ENCODE measurements around the gene RASGRP4.
"Not testable (repeated sequence)": the region's sequence is repeated elsewhere in the genome, so short reads cannot be mapped to it uniquely, and the experiment has no call there.

RASGRP4 gene

DNA sequence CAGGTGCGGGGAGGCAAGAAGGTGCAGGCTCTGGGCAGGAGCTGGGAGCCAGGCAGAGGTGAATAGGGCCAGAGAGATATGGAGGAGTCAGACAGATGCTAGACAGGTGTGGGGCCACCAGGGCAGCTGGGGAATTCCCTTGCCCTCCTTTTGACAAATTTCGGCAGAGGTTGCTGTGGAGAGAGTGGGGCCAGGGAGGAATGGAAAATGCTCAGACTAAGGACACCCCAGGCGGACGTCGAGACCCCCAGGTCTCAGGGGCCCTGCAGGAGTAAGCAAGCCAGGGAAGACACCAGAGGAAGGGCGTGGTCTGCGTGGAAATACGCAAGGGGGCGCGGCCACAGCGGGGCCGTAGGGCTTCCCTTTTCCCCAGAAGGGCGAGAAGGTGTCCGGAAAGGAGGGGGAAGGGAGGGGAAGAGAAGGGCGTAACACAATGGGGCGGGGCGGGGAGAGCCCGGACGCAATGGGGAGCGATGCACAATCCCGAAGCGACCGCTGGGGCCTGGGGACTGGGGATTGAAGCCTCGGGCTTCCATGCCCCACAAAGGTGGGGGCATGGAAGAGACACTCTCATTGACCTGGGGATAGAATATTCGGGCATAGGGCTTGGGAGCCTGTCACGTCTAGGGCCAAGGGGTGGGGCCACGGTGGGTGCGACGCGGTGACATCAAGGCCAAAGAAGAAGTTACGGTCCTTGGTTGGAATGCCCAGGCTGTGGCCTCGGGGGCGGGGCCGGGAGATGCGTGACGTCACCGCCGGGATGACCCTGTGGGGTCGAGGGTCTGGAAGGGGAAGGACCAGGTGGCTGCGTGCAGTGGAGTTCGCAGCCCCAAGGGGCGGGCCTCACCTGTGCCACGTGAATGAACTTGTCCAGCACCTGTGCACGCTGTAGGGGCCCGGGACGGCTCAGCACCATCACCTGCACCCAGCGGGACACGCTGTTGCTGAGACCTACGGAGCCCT lies 8.2 kb downstream of the RASGRP4 start:
- no peak overlapping the region for H3K27ac ChIP-seq
- DNase-seq (ENCODE audit: low read depth, low spot score) = no peak

GRCh38 chr19:38417146-38417543 lies 8.9 kb downstream of the RASGRP4 start:
- H3K27ac ChIP-seq = no peak overlapping the region
- DNase-seq (ENCODE audit: low read depth, low spot score) = no peak

DNA sequence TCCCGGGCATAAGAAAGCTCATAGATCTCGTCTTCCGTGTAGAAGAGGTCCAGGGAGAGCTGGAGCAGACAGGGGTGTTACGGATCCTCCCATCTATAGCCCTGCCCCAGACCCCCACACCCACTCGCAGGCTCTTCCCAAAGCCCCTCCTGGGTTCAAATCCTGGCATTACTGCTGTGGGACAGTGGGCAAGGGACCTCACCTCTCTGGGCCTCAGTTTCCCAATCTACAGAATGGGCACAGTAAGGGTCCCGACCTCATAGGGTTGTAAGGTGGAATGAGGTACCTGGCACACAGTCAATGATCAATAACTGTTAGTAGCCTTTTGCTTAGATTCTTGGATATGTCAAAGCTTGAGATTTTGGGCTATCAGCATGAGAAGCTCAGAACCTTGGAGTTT lies 12.6 kb downstream of the RASGRP4 start:
- H3K27ac ChIP-seq = no peak overlapping the region
- DNase-seq (ENCODE audit: low read depth, low spot score) = no peak

DNA sequence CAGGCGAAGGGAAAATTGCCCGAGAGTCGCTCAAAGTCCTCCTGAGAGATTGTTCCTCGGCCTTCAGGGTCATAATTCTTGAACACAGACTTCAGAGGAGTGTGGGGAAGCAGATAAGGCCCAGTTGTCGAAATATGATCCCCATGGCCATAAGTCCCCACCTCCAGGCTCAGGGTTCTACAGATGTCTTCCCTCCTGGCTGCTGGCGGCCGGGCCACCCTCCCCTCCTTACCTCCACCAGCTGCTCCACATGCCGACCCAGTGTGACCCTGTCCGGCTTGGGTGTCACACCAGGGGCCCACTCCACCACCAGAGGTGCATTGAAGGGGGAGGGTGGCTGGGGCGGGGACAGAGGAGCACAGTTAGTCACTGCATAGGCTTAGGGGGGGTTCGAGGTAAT lies 13.1 kb downstream of the RASGRP4 start:
- DNase-seq (ENCODE audit: low read depth, low spot score) = no peak
- H3K27ac ChIP-seq = no peak overlapping the region

DNA sequence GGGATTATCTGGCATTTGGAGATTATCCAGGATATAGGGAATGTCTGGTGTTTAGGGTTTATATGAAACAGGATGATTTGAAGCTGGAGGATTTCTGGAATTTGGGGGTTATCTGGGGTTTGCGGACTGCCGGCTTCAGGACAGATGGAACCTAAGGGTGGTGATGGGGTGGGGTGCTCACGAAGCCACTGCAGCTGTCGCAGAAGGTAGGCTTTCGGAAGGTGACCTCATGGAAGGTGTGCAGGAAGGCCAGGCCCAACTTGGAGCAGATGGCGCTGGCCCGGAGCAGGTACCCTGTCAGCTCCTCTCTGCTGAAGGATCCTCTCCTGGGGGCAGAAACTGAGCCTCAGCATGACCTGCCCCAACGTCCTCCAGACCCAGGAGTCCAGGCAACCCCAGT lies 13.5 kb downstream of the RASGRP4 start:
- DNase-seq (ENCODE audit: low read depth, low spot score) = no peak

DNA sequence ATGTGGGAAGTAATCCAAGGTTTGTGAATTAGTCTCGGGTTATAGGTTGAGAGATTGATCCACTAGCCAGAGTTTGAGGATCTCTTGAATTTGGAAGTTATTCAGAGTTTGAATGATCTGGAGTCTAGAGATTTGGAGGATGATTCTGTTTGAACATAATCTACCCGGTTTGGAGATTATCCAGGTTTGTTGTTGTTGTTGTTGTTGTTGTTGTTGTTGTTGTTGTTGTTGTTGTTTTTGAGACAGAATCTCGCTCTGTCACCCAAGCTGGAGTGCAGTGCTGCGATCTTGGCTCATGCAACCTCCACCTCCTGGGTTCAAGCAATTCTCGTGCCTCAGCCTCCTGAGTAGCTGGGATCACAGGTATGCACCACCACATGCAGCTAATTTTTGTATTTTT lies 14.1 kb downstream of the RASGRP4 start:
- not testable (repeated sequence) for DNase-seq (ENCODE audit: low read depth, low spot score)

More for the DNA sequence above, 13.5 kb downstream of the RASGRP4 start:
- H3K27ac ChIP-seq = no peak overlapping the region

DNA sequence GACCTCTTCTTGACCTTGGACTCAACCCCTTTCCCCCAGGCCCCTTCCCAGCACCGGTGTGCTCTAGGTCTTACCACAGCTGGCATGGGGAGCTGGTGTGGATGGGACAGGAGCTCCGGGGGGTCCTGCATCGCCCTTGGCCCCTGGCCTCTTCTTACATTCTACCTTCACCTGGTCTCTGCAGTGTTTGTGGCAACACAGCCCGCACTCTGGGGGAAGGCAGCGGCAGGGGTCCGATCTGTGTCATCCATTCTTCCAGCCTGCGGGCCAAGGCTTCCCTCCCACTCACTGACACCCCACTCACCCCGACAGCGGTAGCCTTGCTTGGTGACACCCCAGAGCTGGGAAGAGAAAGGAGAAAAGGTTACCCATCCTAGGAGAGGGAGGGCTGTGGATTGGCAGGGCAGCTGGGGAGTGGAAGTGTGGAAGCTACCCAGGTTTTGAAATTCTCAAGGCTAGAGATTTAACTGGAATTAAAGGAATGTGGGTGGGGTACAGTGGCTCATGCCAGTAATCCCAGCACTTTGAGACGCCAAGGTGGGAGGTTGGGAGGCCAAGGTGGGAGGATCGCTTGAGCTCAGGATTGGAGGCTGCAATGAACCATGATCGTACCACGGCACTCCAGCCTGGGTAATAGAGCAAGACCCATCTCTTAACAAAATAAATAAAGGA lies 14.8 kb downstream of the RASGRP4 start:
- H3K27ac ChIP-seq = no peak overlapping the region
- DNase-seq (ENCODE audit: low read depth, low spot score) = no peak

More for the DNA sequence above, 14.1 kb downstream of the RASGRP4 start:
- H3K27ac ChIP-seq = not testable (repeated sequence)

GRCh38 chr19:38410407-38410806 lies 15.6 kb downstream of the RASGRP4 start:
- DNase-seq (ENCODE audit: low read depth, low spot score); H3K27ac ChIP-seq: not testable (repeated sequence)

DNA sequence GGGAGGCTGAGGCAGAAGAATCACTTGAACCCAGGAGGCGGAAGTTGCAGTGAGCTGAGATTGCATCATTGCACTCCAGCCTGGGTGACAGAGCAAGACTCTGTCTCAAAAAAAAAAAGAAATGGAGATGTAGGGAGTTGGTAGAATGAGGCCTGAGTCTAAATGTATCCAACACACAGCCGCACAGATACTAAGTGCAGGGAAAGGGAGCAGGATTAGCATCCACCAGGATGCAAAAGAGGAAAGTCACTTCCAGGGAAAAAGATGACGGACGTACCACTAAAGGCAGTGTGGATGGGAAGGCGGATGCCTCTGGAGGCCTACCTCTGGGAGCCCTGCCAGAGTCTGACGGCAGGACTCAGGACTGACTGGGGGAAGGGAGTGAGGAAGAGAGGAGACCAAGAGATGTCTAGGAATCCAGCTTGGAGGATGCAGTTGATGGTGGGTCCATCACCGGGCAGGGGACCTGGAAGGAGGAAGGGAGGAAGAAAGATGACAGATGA lies 16.3 kb downstream of the RASGRP4 start:
- no peak for DNase-seq (ENCODE audit: low read depth, low spot score)
- H3K27ac ChIP-seq = no peak overlapping the region

- DNase-seq (ENCODE audit: low read depth, low spot score) = no peak
- H3K27ac ChIP-seq = no peak overlapping the region
These were observed 20.7 kb downstream of the RASGRP4 start for GRCh38 chr19:38405276-38405675.

DNA sequence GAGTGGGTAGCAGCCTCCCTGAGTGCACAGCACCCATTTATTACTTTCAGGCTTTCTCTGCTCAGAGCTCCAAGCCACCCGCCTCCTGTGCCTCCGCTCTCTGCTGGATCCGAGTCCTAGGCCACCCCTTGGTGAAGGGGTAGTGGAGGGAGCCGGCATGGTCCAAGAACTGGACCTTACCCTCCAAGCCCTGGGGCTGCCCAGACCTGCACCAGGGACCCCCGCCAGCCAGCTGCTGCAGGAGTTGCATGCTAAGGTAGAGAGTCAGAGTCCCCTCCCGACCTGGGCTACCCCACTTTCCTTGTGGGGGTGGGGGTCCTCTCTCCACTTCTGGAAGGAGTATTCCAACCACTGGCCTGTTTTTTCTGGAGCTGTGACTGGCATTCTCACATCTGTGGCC lies 21.2 kb downstream of the RASGRP4 start:
- DNase-seq (ENCODE audit: low read depth, low spot score) = no peak
- H3K27ac ChIP-seq = no peak overlapping the region

DNA sequence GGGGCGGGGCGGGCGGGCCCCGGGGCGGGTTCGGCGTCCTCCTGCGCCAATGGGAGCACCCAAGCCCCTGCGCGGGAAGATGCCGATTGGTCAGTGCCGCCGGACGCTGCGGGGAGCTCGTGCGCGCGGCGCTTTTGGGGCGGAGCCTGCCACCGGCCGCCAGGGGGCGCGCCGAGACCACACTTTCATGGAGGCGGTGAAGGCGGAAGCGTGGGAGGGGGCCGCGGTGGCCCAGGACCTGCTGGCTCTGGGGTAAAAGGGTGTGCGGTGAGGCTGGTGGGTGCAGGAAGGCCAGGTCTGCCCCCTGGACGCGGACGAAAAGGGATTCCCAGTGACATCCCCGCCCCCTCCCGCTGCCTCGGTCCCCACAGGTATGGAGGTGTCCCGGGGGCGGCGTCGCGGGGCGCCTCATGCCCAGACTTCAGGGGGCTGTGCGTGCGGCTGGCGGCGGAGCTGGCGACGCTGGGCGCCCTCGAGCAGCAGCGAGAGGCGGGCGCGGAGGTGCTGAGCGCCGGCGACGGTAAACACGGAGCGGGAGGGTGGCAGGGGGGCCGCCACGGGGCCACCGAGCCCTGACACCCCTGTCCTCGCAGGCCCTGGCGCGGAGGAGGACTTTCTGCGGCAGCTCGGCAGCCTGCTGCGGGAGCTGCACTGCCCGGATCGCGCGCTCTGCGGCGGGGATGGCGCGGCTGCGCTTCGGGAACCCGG lies 22.9 kb downstream of the RASGRP4 start, which contains the start of gene FAM98C:
FAM98C (plus strand) TSS at position 127 of the 708 bp plus-strand sequence; CDS start at position 188, 61 bp downstream.
- H3K27ac ChIP-seq = peak within 1 kb of the TSS; percentile 20
- DNase-seq (ENCODE audit: low read depth, low spot score) = peak; percentile 80

DNA sequence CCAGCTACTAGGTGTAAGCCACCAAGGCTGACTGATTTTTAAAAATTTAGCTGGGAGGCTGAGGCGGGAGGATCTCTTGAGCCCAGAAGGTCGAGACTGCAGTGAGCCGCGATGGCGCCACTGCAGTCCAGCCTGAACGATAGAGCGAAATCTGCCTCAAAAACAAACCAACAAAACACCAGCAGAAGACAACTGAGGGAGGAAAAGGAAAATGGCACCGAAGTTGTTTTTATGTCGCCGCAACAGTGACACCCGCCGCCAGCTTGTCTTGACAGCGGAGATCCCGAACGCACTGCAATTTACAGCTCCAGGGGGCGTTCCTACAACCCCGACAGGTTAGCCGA lies 23.4 kb downstream of the RASGRP4 start:
- no peak overlapping the region for H3K27ac ChIP-seq
- DNase-seq (ENCODE audit: low read depth, low spot score) = no peak

- H3K27ac ChIP-seq = no peak overlapping the region
These were observed 24.9 kb downstream of the RASGRP4 start for GRCh38 chr19:38401148-38401547.

DNA sequence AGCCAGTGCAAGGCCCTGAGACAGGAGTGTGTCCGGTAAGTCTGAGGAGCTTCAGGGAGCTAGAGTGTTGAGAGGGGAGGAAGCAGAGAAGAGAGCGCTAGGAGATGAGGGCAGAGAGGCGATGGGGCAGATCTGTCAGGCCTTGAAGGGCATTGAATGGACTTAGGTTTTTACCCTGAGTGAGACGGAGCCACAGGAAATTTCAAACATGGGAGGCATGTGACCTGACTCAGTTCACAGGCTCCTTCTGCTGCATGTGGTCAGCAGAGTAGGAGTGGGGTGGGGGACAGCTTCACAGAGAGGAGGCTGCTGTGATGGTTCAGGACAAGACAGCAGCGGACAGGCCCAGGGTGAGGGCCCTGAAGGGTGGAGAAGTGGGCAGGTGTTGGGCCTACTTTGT lies 25.7 kb downstream of the RASGRP4 start:
- H3K27ac ChIP-seq = no peak overlapping the region
- DNase-seq (ENCODE audit: low read depth, low spot score) = no peak

More at GRCh38 chr19:38401148-38401547, 24.9 kb downstream of the RASGRP4 start:
- no peak for DNase-seq (ENCODE audit: low read depth, low spot score)

DNA sequence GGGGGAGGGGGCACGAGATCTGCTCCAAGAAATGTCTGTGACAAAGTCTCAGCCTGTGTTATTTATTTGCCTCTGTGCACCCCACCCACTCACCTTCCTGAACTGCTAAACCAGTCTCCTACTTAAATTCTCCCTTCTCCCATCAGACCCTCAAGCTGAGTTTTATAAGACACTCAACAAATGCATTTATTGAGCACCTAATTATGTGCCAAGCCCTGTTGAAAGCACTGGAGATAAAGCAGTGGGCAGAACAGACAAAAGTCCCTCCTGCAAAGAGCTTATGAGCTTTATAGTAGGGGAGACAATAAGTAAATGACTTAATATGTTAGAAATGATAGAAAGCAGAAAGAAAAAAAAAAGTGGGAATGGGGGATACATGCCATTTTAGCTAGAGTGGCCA lies 26.5 kb downstream of the RASGRP4 start:
- H3K27ac ChIP-seq = no peak overlapping the region
- DNase-seq (ENCODE audit: low read depth, low spot score) = no peak

GRCh38 chr19:38399081-38399480 lies 26.9 kb downstream of the RASGRP4 start:
- no peak for DNase-seq (ENCODE audit: low read depth, low spot score)
- no peak overlapping the region for H3K27ac ChIP-seq

DNA sequence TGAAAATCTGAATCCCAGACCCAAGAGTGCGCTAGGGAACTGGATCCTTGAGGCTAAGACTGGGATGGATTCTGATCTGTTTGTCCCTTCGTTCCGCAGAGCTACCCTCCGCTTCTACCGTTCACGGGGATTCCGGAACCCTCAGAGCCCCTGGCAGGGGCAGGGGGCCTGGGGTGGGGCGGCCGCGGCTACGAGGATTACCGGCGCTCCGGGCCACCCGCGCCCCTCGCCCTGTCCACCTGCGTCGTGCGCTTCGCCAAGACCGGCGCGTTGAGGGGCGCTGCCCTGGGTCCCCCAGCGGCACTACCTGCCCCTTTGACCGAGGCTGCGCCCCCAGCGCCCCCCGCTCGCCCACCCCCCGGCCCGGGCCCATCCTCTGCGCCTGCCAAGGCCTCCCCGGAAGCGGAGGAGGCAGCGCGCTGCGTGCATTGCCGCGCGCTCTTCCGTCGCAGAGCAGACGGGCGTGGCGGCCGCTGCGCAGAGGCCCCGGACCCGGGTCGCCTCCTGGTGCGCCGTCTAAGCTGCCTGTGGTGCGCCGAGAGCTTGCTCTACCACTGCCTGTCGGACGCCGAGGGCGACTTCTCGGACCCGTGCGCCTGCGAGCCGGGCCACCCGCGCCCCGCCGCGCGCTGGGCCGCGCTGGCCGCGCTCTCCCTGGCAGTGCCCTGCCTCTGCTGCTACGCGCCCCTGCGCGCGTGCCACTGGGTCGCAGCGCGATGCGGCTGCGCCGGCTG lies 30.5 kb downstream of the RASGRP4 start:
- DNase-seq (ENCODE audit: low read depth, low spot score) = no peak
- no peak overlapping the region for H3K27ac ChIP-seq

DNA sequence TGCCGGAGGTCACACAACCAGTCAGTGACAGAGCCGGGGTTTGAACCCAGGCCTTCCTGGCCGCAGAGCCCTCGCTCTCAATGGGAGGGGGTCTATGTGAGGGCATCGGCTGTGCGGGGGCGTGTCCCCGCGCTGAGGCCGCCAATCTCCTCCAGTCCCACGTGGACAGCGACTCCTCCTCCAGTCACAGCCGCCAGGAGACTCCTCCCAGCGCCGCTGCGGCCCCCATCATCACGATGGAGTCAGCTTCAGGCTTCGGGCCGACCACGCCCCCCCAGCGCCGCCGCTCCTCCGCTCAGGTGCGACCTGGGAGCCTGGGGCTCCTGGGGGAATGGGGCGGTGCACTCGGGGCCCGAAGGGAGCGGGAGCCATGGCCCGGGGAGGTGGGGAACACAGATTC lies 31.5 kb downstream of the RASGRP4 start:
- no peak for DNase-seq (ENCODE audit: low read depth, low spot score)
- no peak overlapping the region for H3K27ac ChIP-seq
